Naive B cell (primary cell): ENCODE results near the gene AATK. TPM values are rescaled to one million over a fixed set of nuclear protein-coding genes. Genes with fewer than 3 reads are reported as not detected.

ENCODE experiments used
- ATAC-seq, 2 donors: fragments of 150-1000 bp; cut with Tn5 transposase; 2 replicates each; pipeline ENCODE4 v1.10.0; 2021; ENCODE audit warnings: low read depth in 2 of 2, mild to moderate bottlenecking in 2 of 2, moderate library complexity in 2 of 2
- DNase-seq: peaks from one replicate; pipeline ENCODE4 v3.0.0; 2022
- H3K27ac Mint-ChIP-seq, 6 donors: one replicate each; pipeline ENCODE4 v1.8.0; 2020 to 2022; ENCODE audit warnings: mild to moderate bottlenecking in 6 of 6, mixed read lengths in 6 of 6, moderate library complexity in 5 of 6, inconsistent platforms in 2 of 6
- H3K27me3 Mint-ChIP-seq, 3 donors: one replicate each; pipeline ENCODE4 v1.8.0; 2021 to 2022; ENCODE audit warnings: mixed read lengths in 3 of 3, mild to moderate bottlenecking in 1 of 3
- H3K36me3 Mint-ChIP-seq, 2 donors: one replicate each; pipeline ENCODE4 v1.8.0; 2020 to 2022; ENCODE audit warnings: mixed read lengths in 2 of 2, inconsistent platforms in 1 of 2, mild to moderate bottlenecking in 1 of 2
- H3K4me1 Mint-ChIP-seq, 3 donors: one replicate each; pipeline ENCODE4 v1.8.0; 2020 to 2022; ENCODE audit warnings: mixed read lengths in 3 of 3, inconsistent platforms in 1 of 3, mild to moderate bottlenecking in 1 of 3, moderate library complexity in 1 of 3
- H3K4me3 Mint-ChIP-seq, 8 donors: one replicate each; pipeline ENCODE4 v1.8.0; 2020 to 2022; ENCODE audit warnings: mild to moderate bottlenecking in 8 of 8, mixed read lengths in 8 of 8, moderate library complexity in 8 of 8, inconsistent platforms in 2 of 8
- H3K9me3 Mint-ChIP-seq, 7 donors: one replicate each; pipeline ENCODE4 v1.8.0; 2020 to 2022; ENCODE audit warnings: mixed read lengths in 7 of 7, mild to moderate bottlenecking in 5 of 7, inconsistent platforms in 2 of 7, moderate library complexity in 1 of 7
- polyA plus RNA-seq, 6 donors: library from polyadenylated mRNA; unstranded; fragments of 300-500 nt; fragmentation: Illumina TruSeq; gene quantifications; one replicate each; pipeline ENCODE4 v1.2.3, GENCODE V29; 2021; ENCODE audit warnings: low read depth in 6 of 6

The AATK gene
- polyA plus RNA-seq, 6 donors from 2014 or later, result not detected

GRCh38 chr17:81183316-81183715, 17.3 kb upstream of the AATK start:
- no peaks in the 10 kb centered on the region for H3K36me3 Mint-ChIP-seq
- no peak overlapping the region for H3K4me3 Mint-ChIP-seq
- no peak for ATAC-seq
- no peak for DNase-seq
- no peaks in the 10 kb centered on the region for H3K4me1 Mint-ChIP-seq
- H3K9me3 Mint-ChIP-seq, result no peaks in the 10 kb centered on the region
- H3K27ac Mint-ChIP-seq, result peak overlapping the region in 1 of 6 donors; percentile 53
- H3K27me3 Mint-ChIP-seq, result peaks cover 0 to 16% (median 8%) of the 10 kb centered on the region in 3 donors

GRCh38 chr17:81182596-81182995, 16.6 kb upstream of the AATK start:
- DNase-seq (no peak), ATAC-seq (no peak)
- Mint-ChIP-seq H3K36me3 (no peaks in the 10 kb centered on the region), H3K27ac (peak overlapping the region in 1 of 6 donors; percentile 16), H3K4me3 (no peak overlapping the region), H3K9me3 (no peaks in the 10 kb centered on the region), H3K27me3 (peaks cover 0 to 16% (median 8%) of the 10 kb centered on the region in 3 donors), H3K4me1 (no peaks in the 10 kb centered on the region)

- Mint-ChIP-seq H3K9me3 (no peaks in the 10 kb centered on the region), H3K27ac (no peak overlapping the region), H3K36me3 (no peaks in the 10 kb centered on the region), H3K4me3 (peak overlapping the region in 1 of 8 donors; percentile 5), H3K27me3 (peaks cover 0 to 16% (median 8%) of the 10 kb centered on the region in 3 donors), H3K4me1 (no peaks in the 10 kb centered on the region)
- ATAC-seq, result no peak
- DNase-seq, result no peak
Observed at GRCh38 chr17:81181811-81182185, 15.8 kb upstream of the AATK start.

GRCh38 chr17:81180836-81181810, 15.1 kb upstream of the AATK start:
- no peak for ATAC-seq
- no peaks in the 10 kb centered on the region for H3K9me3 Mint-ChIP-seq
- H3K4me1 Mint-ChIP-seq, result no peaks in the 10 kb centered on the region
- H3K4me3 Mint-ChIP-seq, result peak overlapping the region in 1 of 8 donors; percentile 29
- DNase-seq, result no peak
- H3K36me3 Mint-ChIP-seq, result no peaks in the 10 kb centered on the region
- H3K27me3 Mint-ChIP-seq, result peaks cover 0 to 16% (median 8%) of the 10 kb centered on the region in 3 donors
- no peak overlapping the region for H3K27ac Mint-ChIP-seq

- peaks cover 0 to 3% of the 10 kb centered on the region in 2 donors for H3K36me3 Mint-ChIP-seq
- no peaks in the 10 kb centered on the region for H3K4me1 Mint-ChIP-seq
- H3K9me3 Mint-ChIP-seq, result peaks cover 0 to 7% (median 6%) of the 10 kb centered on the region in 7 donors
- H3K27ac Mint-ChIP-seq, result no peak overlapping the region
- peaks cover 0 to 22% (median 8%) of the 10 kb centered on the region in 3 donors for H3K27me3 Mint-ChIP-seq
- no peak overlapping the region for H3K4me3 Mint-ChIP-seq
- DNase-seq (no peak), ATAC-seq (no peak)
Observed at GRCh38 chr17:81179861-81180260, 13.8 kb upstream of the AATK start.

- H3K27ac Mint-ChIP-seq, result no peak overlapping the region
- H3K36me3 Mint-ChIP-seq, result peaks cover 0 to 3% of the 10 kb centered on the region in 2 donors
- H3K27me3 Mint-ChIP-seq, result peaks cover 0 to 20% (median 5%) of the 10 kb centered on the region in 3 donors
- ATAC-seq (no peak), DNase-seq (no peak)
- no peaks in the 10 kb centered on the region for H3K4me1 Mint-ChIP-seq
- H3K9me3 Mint-ChIP-seq, result peaks cover 0 to 8% (median 6%) of the 10 kb centered on the region in 7 donors
- H3K4me3 Mint-ChIP-seq, result no peak overlapping the region
Observed at GRCh38 chr17:81179220-81179619, 13.2 kb upstream of the AATK start.

GRCh38 chr17:81178136-81179091, 12.4 kb upstream of the AATK start:
- Mint-ChIP-seq H3K36me3 (peaks cover 0 to 3% of the 10 kb centered on the region in 2 donors), H3K27ac (no peak overlapping the region), H3K27me3 (peaks cover 0 to 14% (median 0%) of the 10 kb centered on the region in 3 donors), H3K4me1 (no peaks in the 10 kb centered on the region), H3K9me3 (peaks cover 0 to 8% (median 6%) of the 10 kb centered on the region in 7 donors), H3K4me3 (no peak overlapping the region)
- no peak for ATAC-seq
- no peak for DNase-seq

- Mint-ChIP-seq H3K9me3 (peaks cover 0 to 8% (median 6%) of the 10 kb centered on the region in 7 donors), H3K4me1 (no peaks in the 10 kb centered on the region), H3K27ac (no peak overlapping the region), H3K4me3 (no peak overlapping the region), H3K27me3 (peaks cover 0 to 6% (median 0%) of the 10 kb centered on the region in 3 donors), H3K36me3 (peaks cover 0 to 3% of the 10 kb centered on the region in 2 donors)
- ATAC-seq, result no peak
- no peak for DNase-seq
Observed at GRCh38 chr17:81176666-81177065, 10.6 kb upstream of the AATK start.

GRCh38 chr17:81173762-81174155, 7.7 kb upstream of the AATK start:
- no peak for ATAC-seq
- no peaks in the 10 kb centered on the region for H3K4me1 Mint-ChIP-seq
- peaks cover 0 to 8% (median 6%) of the 10 kb centered on the region in 7 donors for H3K9me3 Mint-ChIP-seq
- no peak overlapping the region for H3K27ac Mint-ChIP-seq
- peaks cover 0 to 6% (median 0%) of the 10 kb centered on the region in 3 donors for H3K27me3 Mint-ChIP-seq
- no peak overlapping the region for H3K4me3 Mint-ChIP-seq
- peaks cover 0 to 3% of the 10 kb centered on the region in 2 donors for H3K36me3 Mint-ChIP-seq
- DNase-seq, result no peak

GRCh38 chr17:81173052-81173761, 7.2 kb upstream of the AATK start:
- no peak overlapping the region for H3K4me3 Mint-ChIP-seq
- no peaks in the 10 kb centered on the region for H3K4me1 Mint-ChIP-seq
- no peak for ATAC-seq
- no peak overlapping the region for H3K27ac Mint-ChIP-seq
- H3K9me3 Mint-ChIP-seq, result peaks cover 0 to 8% (median 6%) of the 10 kb centered on the region in 7 donors
- DNase-seq, result no peak
- peaks cover 0 to 6% (median 0%) of the 10 kb centered on the region in 3 donors for H3K27me3 Mint-ChIP-seq
- peaks cover 0 to 3% of the 10 kb centered on the region in 2 donors for H3K36me3 Mint-ChIP-seq

- DNase-seq (no peak), ATAC-seq (no peak)
- no peak overlapping the region for H3K4me3 Mint-ChIP-seq
- H3K9me3 Mint-ChIP-seq, result peaks cover 0 to 8% (median 6%) of the 10 kb centered on the region in 7 donors
- H3K27me3 Mint-ChIP-seq, result peaks cover 0 to 15% (median 7%) of the 10 kb centered on the region in 3 donors
- H3K27ac Mint-ChIP-seq, result peak overlapping the region in 2 of 6 donors; percentile 21 to 33
- peaks cover 0 to 3% of the 10 kb centered on the region in 2 donors for H3K36me3 Mint-ChIP-seq
- H3K4me1 Mint-ChIP-seq, result peaks cover 0 to 1% (median 0%) of the 10 kb centered on the region in 3 donors
Observed at GRCh38 chr17:81171941-81172340, 5.9 kb upstream of the AATK start.

GRCh38 chr17:81170727-81171494, 4.9 kb upstream of the AATK start:
- Mint-ChIP-seq H3K9me3 (peaks cover 0 to 8% (median 6%) of the 10 kb centered on the region in 7 donors), H3K4me1 (peaks cover 0 to 1% (median 0%) of the 10 kb centered on the region in 3 donors), H3K27ac (no peak overlapping the region), H3K4me3 (no peak overlapping the region), H3K27me3 (peaks cover 0 to 20% (median 8%) of the 10 kb centered on the region in 3 donors), H3K36me3 (peaks cover 0 to 3% of the 10 kb centered on the region in 2 donors)
- DNase-seq, result no peak
- ATAC-seq, result no peak
